ENCODE measurements around the gene SGCB. TPM values are rescaled to one million over a fixed set of nuclear protein-coding genes. Genes with fewer than 3 reads are reported as not detected.

SGCB gene
- total and polyA plus RNA-seq, 3 donors from 2014 or later: 32.8 to 52.2 (median 35.7) TPM

DNA sequence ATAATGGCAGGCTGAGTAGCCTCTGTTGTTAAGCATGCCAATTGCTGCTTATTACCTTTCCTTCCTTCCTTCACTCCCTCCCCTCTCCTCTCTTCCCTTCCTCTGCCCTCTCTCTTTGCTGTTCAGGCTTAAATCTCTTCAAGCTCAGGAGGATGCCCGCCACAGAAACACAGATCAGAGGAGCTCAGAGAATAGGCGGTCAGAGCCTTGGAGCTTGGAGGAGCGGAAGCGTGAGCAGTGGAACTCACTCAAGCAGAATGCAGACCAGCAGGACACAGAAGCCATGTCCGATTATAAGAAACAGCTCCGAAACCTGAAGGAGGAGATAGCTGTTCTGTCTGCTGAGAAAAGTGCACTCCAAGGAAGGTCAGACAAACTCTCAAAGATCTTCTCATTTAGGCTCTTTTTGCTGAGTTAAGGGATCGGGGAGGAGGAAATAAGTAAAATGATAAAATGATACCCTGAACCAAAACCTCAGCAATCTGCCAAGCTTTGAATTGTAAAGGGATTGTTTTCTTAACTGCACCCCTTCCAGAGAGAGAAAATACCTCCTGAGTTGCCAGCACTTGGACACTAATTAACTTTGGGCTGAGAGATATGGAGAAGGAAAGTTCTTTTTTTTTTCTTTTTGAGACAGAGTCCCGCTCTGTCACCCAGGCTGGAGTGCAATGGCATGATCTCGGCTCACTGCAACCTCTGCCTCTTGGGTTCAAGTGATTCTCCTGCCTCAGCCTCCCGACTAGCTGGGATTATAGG is 33.9 kb upstream of the SGCB start:
- Histone ChIP-seq H3K27me3 (peaks cover 3% of the 10 kb centered on the region), H3K4me1 (no peaks in the 10 kb centered on the region), H3K4me3 (no peak overlapping the region), H3K36me3 (ENCODE audit: low read depth, missing control alignments) (no peaks in the 10 kb centered on the region), H3K9me3 (no peaks in the 10 kb centered on the region), H3K27ac (no peak overlapping the region)
- 87 to 92% methylated on average over 9 to 10 of the region's 10 CpGs for WGBS, 2 donors
- no peak for DNase-seq
- TF ChIP-seq POLR2A (IDR thresholded peaks at IDR 0.05): no peak
- TF ChIP-seq, protein P1, sequence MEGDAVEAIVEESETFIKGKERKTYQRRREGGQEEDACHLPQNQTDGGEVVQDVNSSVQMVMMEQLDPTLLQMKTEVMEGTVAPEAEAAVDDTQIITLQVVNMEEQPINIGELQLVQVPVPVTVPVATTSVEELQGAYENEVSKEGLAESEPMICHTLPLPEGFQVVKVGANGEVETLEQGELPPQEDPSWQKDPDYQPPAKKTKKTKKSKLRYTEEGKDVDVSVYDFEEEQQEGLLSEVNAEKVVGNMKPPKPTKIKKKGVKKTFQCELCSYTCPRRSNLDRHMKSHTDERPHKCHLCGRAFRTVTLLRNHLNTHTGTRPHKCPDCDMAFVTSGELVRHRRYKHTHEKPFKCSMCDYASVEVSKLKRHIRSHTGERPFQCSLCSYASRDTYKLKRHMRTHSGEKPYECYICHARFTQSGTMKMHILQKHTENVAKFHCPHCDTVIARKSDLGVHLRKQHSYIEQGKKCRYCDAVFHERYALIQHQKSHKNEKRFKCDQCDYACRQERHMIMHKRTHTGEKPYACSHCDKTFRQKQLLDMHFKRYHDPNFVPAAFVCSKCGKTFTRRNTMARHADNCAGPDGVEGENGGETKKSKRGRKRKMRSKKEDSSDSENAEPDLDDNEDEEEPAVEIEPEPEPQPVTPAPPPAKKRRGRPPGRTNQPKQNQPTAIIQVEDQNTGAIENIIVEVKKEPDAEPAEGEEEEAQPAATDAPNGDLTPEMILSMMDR (IDR thresholded peaks at IDR 0.05): no peak
- intact Hi-C loops (cut with DNase I; ENCODE audit: low total_unique reads): no loop called here

DNA sequence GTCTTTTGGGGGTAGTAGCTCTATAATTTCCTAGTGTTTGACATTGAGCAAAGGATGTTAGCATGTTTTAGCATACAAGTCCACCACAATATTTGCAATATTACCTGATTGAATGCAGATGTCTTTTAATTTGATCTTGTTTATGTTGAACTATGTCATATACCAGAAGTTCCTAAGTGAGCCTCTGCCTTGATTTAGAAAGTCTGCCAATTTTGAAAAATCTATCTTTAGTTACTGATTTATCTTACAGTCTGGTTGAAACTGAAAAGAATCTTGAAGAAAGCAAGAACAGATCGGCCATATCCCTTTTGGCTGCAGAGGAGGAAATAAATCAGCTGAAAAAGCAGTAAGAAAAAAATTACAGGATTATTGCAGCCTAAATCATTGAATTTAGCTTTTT is 31.5 kb upstream of the SGCB start:
- Histone ChIP-seq H3K27me3 (peaks cover 2% of the 10 kb centered on the region), H3K4me1 (no peaks in the 10 kb centered on the region), H3K27ac (no peak overlapping the region), H3K9me3 (no peaks in the 10 kb centered on the region), H3K36me3 (ENCODE audit: low read depth, missing control alignments) (no peaks in the 10 kb centered on the region), H3K4me3 (no peak overlapping the region)
- no peak for DNase-seq
- TF ChIP-seq POLR2A (IDR thresholded peaks at IDR 0.05): no peak
- TF ChIP-seq, protein P1 (IDR thresholded peaks at IDR 0.05): no peak
- intact Hi-C loops (cut with DNase I; ENCODE audit: low total_unique reads): no loop called here
- WGBS, 2 donors: 49 to 57% methylated on average over 1 of the region's 1 CpG

DNA sequence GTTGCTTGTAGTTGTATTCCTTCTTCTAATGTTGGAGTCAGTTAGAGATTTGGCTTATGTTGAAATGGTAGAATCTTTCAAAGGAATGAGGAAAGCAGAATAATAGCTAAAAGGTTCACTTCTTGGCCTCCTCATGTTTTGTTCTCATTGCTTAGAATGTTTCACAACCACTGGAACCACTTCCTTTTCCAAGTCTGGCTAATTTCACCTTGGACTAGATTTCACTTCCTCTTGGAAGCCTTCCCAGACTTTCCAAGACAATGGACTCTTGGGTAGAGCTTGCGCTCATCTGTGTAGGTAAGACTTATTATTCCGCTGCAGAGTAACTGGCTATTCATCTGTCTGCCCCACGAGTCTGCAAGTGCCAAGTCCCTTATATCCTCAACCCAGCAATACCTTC is 21.3 kb upstream of the SGCB start:
- WGBS, 2 donors: 76 to 80% methylated on average over 3 of the region's 3 CpGs

DNA sequence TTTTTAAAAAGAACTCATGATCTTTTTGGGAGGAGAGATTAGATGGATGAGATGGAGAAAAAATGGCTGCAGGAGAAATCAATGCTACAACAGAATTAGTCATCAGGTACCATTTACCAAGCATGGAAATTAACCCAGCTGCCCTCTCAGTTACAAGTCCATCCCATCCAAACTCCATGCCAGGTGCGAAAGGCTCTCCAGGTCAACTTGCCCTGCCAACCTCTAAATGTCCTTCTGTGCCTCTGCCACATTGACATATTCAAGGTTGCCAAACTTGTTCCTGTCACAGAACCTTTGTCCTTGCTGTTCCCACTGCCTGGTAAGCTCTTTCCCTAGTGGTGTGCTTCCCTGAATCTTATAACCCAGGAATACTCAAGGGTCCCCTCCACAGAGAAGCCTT is 20.2 kb upstream of the SGCB start:
- Histone ChIP-seq H3K9me3 (no peaks in the 10 kb centered on the region), H3K4me3 (no peak overlapping the region), H3K27ac (no peak overlapping the region), H3K27me3 (no peaks in the 10 kb centered on the region), H3K4me1 (no peaks in the 10 kb centered on the region), H3K36me3 (ENCODE audit: low read depth, missing control alignments) (no peaks in the 10 kb centered on the region)
- no peak for DNase-seq
- no peak for TF ChIP-seq POLR2A (IDR thresholded peaks at IDR 0.05)
- TF ChIP-seq, protein P1 (IDR thresholded peaks at IDR 0.05): no peak
- intact Hi-C loops (cut with DNase I; ENCODE audit: low total_unique reads): no loop called here
- 100% methylated on average over 1 of the region's 1 CpG for WGBS, 2 donors

More for the DNA sequence above, 21.3 kb upstream of the SGCB start:
- TF ChIP-seq POLR2A (IDR thresholded peaks at IDR 0.05): no peak
- TF ChIP-seq, protein P1 (IDR thresholded peaks at IDR 0.05): no peak
- Histone ChIP-seq H3K27ac (no peak overlapping the region), H3K9me3 (no peaks in the 10 kb centered on the region), H3K4me1 (no peaks in the 10 kb centered on the region), H3K36me3 (ENCODE audit: low read depth, missing control alignments) (no peaks in the 10 kb centered on the region), H3K4me3 (no peak overlapping the region), H3K27me3 (no peaks in the 10 kb centered on the region)
- no peak for DNase-seq
- intact Hi-C loops (cut with DNase I; ENCODE audit: low total_unique reads): no loop called here

DNA sequence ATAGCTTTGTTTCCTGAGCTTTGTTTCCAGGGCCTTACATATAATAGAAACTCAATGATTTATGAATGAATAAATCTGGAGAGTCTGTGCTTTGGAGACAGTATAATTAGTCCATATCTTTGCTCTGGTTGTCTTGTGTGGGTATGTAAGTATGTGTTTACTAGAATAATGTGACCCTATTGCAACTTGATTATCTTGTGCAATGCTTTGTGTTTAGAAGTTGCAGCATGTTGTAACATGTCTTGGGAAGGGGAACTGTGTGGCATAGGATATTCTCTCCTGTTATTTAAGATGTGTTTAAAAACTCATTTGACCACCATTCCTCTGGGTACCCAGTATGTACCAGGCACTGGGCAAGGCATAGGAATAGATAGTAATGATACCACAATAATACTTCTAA is 19.1 kb upstream of the SGCB start:
- no peaks in the 10 kb centered on the region for H3K27me3 ChIP-seq
- intact Hi-C loops (cut with DNase I; ENCODE audit: low total_unique reads): no loop called here
- H3K36me3 ChIP-seq (ENCODE audit: low read depth, missing control alignments): no peaks in the 10 kb centered on the region
- TF ChIP-seq POLR2A (IDR thresholded peaks at IDR 0.05): no peak
- TF ChIP-seq, protein P1 (IDR thresholded peaks at IDR 0.05): no peak
- H3K27ac ChIP-seq: no peak overlapping the region
- no peak overlapping the region for H3K4me3 ChIP-seq
- no peaks in the 10 kb centered on the region for H3K4me1 ChIP-seq
- no peaks in the 10 kb centered on the region for H3K9me3 ChIP-seq
- DNase-seq: no peak

All from testis (tissue), 3 donors.